ENCODE data around the gene SLC22A2. TPM values are rescaled to one million over a fixed set of nuclear protein-coding genes. Genes with fewer than 3 reads are reported as not detected.

SLC22A2 gene
- polyA plus RNA-seq, 3 donors = not detected

DNA sequence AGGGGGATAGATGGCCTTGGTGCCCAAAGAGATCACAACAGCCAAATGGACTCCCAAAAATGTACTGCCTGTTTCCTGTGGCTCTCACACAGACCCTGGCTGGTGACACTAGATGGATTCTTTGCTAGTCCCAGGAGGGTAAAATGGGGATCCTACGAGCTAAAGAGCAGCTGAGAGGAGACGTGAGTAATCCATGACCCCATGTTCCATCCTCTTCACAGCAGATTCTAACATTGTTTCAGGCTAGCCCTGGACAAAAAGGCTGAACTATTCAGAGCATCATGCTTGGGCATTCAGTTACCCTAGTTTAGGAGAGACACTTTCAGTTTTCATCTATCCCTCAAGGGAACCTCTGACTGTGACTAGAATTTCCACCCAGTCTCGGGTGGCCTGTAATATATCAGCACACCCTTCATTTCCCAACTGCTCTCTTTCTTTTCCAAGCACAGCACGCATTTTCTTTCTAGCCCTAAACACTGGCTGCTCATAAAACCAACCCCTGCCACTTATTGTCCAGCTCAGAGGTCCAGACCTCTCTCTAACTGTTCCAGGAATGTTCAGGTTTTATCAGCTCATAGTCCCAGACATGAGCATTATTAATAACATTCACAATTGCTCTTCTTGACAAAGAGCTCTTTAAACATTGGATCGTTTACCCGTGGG is 88.5 kb downstream of the SLC22A2 start:
- H3K27ac Mint-ChIP-seq = no peak overlapping the region
- H3K36me3 ChIP-seq (replicated peaks in 1 of 2; ENCODE audit: control insufficient read depth in 1 of 2, insufficient read depth in 2 of 2, low read length in 2 of 2) = no peaks in the 10 kb centered on the region
- no peaks in the 10 kb centered on the region for H3K79me2 ChIP-seq (ENCODE audit: insufficient read depth, low read length)
- no peaks in the 10 kb centered on the region for H3K4me1 Mint-ChIP-seq
- no peak for DNase-seq
- intact Hi-C loops (cut with micrococcal nuclease) = no loop called here
- no peak overlapping the region for H3K4me2 ChIP-seq (replicated peaks; ENCODE audit: extremely low read depth, low read length, poor library complexity, severe bottlenecking)
- H3K4me1 ChIP-seq (ENCODE audit: control insufficient read depth in 1 of 2, insufficient read depth in 2 of 2, low read length in 2 of 2) = no peaks in the 10 kb centered on the region
- H4K20me1 ChIP-seq (ENCODE audit: insufficient read depth, low read length) = no peaks in the 10 kb centered on the region
- H3K9me3 Mint-ChIP-seq = peaks cover 0 to 7% (median 0%) of the 10 kb centered on the region in 7 donors
- no peak overlapping the region for H3K4me3 Mint-ChIP-seq
- no peak overlapping the region for H2AFZ ChIP-seq (ENCODE audit: insufficient read depth, low read depth, low read length, poor library complexity, severe bottlenecking)
- no peak overlapping the region for H3K27ac ChIP-seq (ENCODE audit: low read depth in 1 of 2, low read length in 2 of 2)
- peaks cover 0 to 2% (median 0%) of the 10 kb centered on the region in 3 donors for H3K27me3 Mint-ChIP-seq (ENCODE audit: low read depth in 3 of 3)
- no peaks in the 10 kb centered on the region for H3K36me3 Mint-ChIP-seq
- H3K9ac ChIP-seq (ENCODE audit: insufficient read depth, low read length, poor library complexity, severe bottlenecking) = no peak overlapping the region
- WGBS (ENCODE audit: insufficient coverage) = 74% methylated on average over 2 of the region's 6 CpGs
- no peaks in the 10 kb centered on the region for H3K27me3 ChIP-seq (ENCODE audit: control insufficient read depth in 2 of 2, insufficient read depth in 2 of 2, low read length in 2 of 2)
- no peaks in the 10 kb centered on the region for H3K9me3 ChIP-seq (replicated peaks in 1 of 2; ENCODE audit: control insufficient read depth in 1 of 2, insufficient read depth in 1 of 2, low read length in 2 of 2)
- TF ChIP-seq, protein P1, sequence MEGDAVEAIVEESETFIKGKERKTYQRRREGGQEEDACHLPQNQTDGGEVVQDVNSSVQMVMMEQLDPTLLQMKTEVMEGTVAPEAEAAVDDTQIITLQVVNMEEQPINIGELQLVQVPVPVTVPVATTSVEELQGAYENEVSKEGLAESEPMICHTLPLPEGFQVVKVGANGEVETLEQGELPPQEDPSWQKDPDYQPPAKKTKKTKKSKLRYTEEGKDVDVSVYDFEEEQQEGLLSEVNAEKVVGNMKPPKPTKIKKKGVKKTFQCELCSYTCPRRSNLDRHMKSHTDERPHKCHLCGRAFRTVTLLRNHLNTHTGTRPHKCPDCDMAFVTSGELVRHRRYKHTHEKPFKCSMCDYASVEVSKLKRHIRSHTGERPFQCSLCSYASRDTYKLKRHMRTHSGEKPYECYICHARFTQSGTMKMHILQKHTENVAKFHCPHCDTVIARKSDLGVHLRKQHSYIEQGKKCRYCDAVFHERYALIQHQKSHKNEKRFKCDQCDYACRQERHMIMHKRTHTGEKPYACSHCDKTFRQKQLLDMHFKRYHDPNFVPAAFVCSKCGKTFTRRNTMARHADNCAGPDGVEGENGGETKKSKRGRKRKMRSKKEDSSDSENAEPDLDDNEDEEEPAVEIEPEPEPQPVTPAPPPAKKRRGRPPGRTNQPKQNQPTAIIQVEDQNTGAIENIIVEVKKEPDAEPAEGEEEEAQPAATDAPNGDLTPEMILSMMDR (IDR thresholded peaks at IDR 0.05) = no peak
- no peak overlapping the region for H3K4me3 ChIP-seq (replicated peaks in 1 of 3; ENCODE audit: low read depth in 2 of 3, low read length in 3 of 3)

DNA sequence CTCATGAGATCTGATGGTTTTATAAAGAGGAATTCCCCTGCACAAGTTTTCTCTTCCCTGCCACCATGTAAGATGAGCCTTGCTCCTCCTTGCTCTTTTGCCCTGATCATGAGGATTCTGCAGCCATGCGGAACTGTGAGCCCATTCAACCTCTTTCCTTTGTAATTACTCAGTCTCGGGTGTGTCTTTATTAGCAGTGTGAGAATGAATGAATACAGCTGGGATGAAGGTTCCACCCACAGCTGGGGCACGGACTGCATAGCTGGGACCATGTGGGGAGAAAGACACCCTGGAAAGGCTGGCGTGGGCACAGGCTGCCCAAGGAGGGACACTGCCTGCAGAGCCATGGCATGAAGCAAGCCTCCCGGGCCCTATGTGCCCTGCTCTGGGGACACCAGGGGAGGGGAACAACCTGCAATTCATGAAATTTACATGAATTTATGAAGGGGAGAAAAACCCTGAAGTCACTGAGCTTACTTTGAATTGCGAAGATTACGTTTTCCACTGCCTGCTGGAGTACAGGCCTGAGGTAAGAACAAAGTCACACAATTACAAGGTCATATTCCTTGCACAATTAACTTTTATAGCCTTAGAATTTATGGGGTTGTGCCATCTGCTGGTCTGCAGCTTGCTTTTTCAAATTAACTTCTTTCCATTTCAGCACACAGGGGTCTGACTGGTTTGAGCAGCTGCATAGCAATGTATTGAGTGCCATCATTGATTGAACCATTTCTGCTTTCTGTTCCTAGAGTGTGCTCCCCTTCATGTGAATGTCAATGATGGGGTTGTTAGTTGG is 90.8 kb downstream of the SLC22A2 start:
- Mint-ChIP-seq H3K27me3 (ENCODE audit: low read depth in 3 of 3) (peaks cover 0 to 2% (median 0%) of the 10 kb centered on the region in 3 donors), H3K36me3 (no peaks in the 10 kb centered on the region), H3K4me1 (no peaks in the 10 kb centered on the region), H3K4me3 (no peak overlapping the region), H3K9me3 (peaks cover 0 to 8% (median 0%) of the 10 kb centered on the region in 7 donors), H3K27ac (no peak overlapping the region)
- H3K27me3 ChIP-seq (ENCODE audit: control insufficient read depth in 2 of 2, insufficient read depth in 2 of 2, low read length in 2 of 2) = no peaks in the 10 kb centered on the region
- no peaks in the 10 kb centered on the region for H3K36me3 ChIP-seq (replicated peaks in 1 of 2; ENCODE audit: control insufficient read depth in 1 of 2, insufficient read depth in 2 of 2, low read length in 2 of 2)
- DNase-seq = no peak
- no peaks in the 10 kb centered on the region for H3K79me2 ChIP-seq (ENCODE audit: insufficient read depth, low read length)
- intact Hi-C loops (cut with micrococcal nuclease) = no loop called here
- H3K9me3 ChIP-seq (replicated peaks in 1 of 2; ENCODE audit: control insufficient read depth in 1 of 2, insufficient read depth in 1 of 2, low read length in 2 of 2) = no peaks in the 10 kb centered on the region
- 95% methylated on average over 2 of the region's 7 CpGs for WGBS (ENCODE audit: insufficient coverage)
- H3K4me2 ChIP-seq (replicated peaks; ENCODE audit: extremely low read depth, low read length, poor library complexity, severe bottlenecking) = no peak overlapping the region
- TF ChIP-seq, protein P1 (IDR thresholded peaks at IDR 0.05) = no peak
- H4K20me1 ChIP-seq (ENCODE audit: insufficient read depth, low read length) = no peaks in the 10 kb centered on the region
- no peak overlapping the region for H3K27ac ChIP-seq (ENCODE audit: low read depth in 1 of 2, low read length in 2 of 2)
- H3K9ac ChIP-seq (ENCODE audit: insufficient read depth, low read length, poor library complexity, severe bottlenecking) = no peak overlapping the region
- H3K4me3 ChIP-seq (replicated peaks in 1 of 3; ENCODE audit: low read depth in 2 of 3, low read length in 3 of 3) = no peak overlapping the region
- no peaks in the 10 kb centered on the region for H3K4me1 ChIP-seq (ENCODE audit: control insufficient read depth in 1 of 2, insufficient read depth in 2 of 2, low read length in 2 of 2)
- H2AFZ ChIP-seq (ENCODE audit: insufficient read depth, low read depth, low read length, poor library complexity, severe bottlenecking) = no peak overlapping the region

Other genes with a start within 250 kb of the SLC22A2 start
- gene SLC22A1, start 137.0 kb downstream of the SLC22A2 start, polyA plus RNA-seq = under 1 TPM in 2 of 3 donors, not detected in 1; 0.36 to 0.48 TPM
- not detected for gene SLC22A3, start 89.6 kb upstream of the SLC22A2 start, polyA plus RNA-seq